Measurements from ENCODE around the gene MISP. TPM values are rescaled to one million over a fixed set of nuclear protein-coding genes. Genes with fewer than 3 reads are reported as not detected.

Gene MISP
- total and polyA plus RNA-seq, 2 of the 13 experiments (the other 11 are each of a cell fraction or from before 2014, with no cell fraction given), result 0.67 to 1.3 TPM

DNA sequence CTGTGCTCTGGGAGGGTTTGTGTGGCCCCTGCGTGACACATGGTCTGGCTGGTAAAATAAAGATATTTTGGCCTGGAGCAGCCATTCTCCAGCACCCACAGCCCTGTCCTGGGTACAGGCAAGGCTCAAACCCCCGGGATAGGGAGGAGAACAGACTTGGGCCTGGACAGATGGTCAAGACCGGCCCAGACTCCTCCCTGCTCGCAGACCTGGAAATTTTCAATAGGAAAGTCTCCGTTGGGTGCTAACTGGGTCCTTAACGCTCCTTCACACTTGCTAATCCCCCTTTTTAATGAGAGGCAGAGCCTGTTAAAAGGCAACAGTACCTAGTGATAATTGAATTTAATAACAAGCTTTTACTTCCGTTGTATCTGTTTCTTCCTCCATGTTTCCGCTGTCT is 39.7 kb upstream of the MISP start:
- TF ChIP-seq NCOA2 (CRISPR knock-in tag; IDR thresholded peaks at IDR 0.05) (no peak), ZNF841 (CRISPR knock-in tag; IDR thresholded peaks at IDR 0.05; ENCODE audit: borderline replicate concordance) (no peak), PAF1 (CRISPR knock-in tag; IDR thresholded peaks at IDR 0.05) (no peak)
- TF ChIP-seq, protein P1, sequence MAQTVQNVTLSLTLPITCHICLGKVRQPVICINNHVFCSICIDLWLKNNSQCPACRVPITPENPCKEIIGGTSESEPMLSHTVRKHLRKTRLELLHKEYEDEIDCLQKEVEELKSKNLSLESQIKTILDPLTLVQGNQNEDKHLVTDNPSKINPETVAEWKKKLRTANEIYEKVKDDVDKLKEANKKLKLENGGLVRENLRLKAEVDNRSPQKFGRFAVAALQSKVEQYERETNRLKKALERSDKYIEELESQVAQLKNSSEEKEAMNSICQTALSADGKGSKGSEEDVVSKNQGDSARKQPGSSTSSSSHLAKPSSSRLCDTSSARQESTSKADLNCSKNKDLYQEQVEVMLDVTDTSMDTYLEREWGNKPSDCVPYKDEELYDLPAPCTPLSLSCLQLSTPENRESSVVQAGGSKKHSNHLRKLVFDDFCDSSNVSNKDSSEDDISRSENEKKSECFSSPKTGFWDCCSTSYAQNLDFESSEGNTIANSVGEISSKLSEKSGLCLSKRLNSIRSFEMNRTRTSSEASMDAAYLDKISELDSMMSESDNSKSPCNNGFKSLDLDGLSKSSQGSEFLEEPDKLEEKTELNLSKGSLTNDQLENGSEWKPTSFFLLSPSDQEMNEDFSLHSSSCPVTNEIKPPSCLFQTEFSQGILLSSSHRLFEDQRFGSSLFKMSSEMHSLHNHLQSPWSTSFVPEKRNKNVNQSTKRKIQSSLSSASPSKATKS (CRISPR knock-in tag; IDR thresholded peaks at IDR 0.05), result no peak
- TF ChIP-seq, protein P2, sequence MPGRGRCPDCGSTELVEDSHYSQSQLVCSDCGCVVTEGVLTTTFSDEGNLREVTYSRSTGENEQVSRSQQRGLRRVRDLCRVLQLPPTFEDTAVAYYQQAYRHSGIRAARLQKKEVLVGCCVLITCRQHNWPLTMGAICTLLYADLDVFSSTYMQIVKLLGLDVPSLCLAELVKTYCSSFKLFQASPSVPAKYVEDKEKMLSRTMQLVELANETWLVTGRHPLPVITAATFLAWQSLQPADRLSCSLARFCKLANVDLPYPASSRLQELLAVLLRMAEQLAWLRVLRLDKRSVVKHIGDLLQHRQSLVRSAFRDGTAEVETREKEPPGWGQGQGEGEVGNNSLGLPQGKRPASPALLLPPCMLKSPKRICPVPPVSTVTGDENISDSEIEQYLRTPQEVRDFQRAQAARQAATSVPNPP (CRISPR knock-in tag; IDR thresholded peaks at IDR 0.05), result no peak
- TF ChIP-seq, protein P3, sequence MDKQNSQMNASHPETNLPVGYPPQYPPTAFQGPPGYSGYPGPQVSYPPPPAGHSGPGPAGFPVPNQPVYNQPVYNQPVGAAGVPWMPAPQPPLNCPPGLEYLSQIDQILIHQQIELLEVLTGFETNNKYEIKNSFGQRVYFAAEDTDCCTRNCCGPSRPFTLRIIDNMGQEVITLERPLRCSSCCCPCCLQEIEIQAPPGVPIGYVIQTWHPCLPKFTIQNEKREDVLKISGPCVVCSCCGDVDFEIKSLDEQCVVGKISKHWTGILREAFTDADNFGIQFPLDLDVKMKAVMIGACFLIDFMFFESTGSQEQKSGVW (CRISPR knock-in tag; IDR thresholded peaks at IDR 0.05; ENCODE audit: borderline replicate concordance), result no peak
- Histone ChIP-seq H3K36me3 (replicated peaks in 1 of 2; ENCODE audit: control insufficient read depth in 1 of 2, insufficient read depth in 2 of 2, low read length in 2 of 2) (no peaks in the 10 kb centered on the region), H3K79me2 (ENCODE audit: insufficient read depth, low read length) (no peaks in the 10 kb centered on the region), H3K27me3 (ENCODE audit: control insufficient read depth in 1 of 2, insufficient read depth in 2 of 2, low read length in 2 of 2) (no peaks in the 10 kb centered on the region), H4K20me1 (ENCODE audit: insufficient read depth, low read length) (no peaks in the 10 kb centered on the region), H3K4me1 (ENCODE audit: insufficient read depth, low read length) (peaks cover 47% of the 10 kb centered on the region), H3K4me2 (ENCODE audit: low read depth, low read length) (no peak overlapping the region), H3K9ac (ENCODE audit: insufficient read depth, low read depth, low read length) (no peak overlapping the region), H3K9me3 (ENCODE audit: low read length) (0 out of 2 replicates have a peak, but pooled peaks cover 4% of the 10 kb centered on the region), H2AFZ (ENCODE audit: low read length) (no peak overlapping the region), H3K4me3 (replicated peaks in 1 of 3; ENCODE audit: insufficient read depth in 1 of 3, low read depth in 2 of 3, low read length in 3 of 3) (no peak overlapping the region), H3K27ac (ENCODE audit: extremely low read length, insufficient read depth, low read length) (no peak overlapping the region)
- ATAC-seq (no peak), DNase-seq (ENCODE audit: low spot score) (no peak), FAIRE-seq (no peak)
- no TSS peak for BruUV-seq (replicated peaks)
- POLR2A ChIA-PET, result no interaction called here
- WGBS (ENCODE audit: low lambda C conversion rate), result 93% methylated on average over 7 of the region's 8 CpGs
- intact Hi-C loops (cut with micrococcal nuclease; ENCODE audit: unreplicated experiment), result no loop called here
- in situ Hi-C loops (cut with HindIII; ENCODE audit: extremely low pct_ligation_motif_present, low pct_unique_long_range_greater_than_20kb), result no loop called here
- CTCF ChIA-PET (ENCODE audit: low intra/inter-chr PET ratio, low total read pairs), result no interaction called here

Data from HepG2 (cell line).